Pulmonary artery endothelial cell (primary cell): ENCODE measurements around the gene MICALL1. TPM values are rescaled to one million over a fixed set of nuclear protein-coding genes. Genes with fewer than 3 reads are reported as not detected.

Source experiments
- DNase-seq: peaks from one replicate; pipeline ENCODE4 v3.0.0-alpha.2; 2011; ENCODE audit warnings: low read depth, low spot score
- total RNA-seq: library from RNA; depleted of rRNA; stranded (reverse); fragments of >200 nt; gene quantifications from 2 replicates; pipeline ENCODE4 v1.2.3, GENCODE V29; 2014

Gene MICALL1, protein sequence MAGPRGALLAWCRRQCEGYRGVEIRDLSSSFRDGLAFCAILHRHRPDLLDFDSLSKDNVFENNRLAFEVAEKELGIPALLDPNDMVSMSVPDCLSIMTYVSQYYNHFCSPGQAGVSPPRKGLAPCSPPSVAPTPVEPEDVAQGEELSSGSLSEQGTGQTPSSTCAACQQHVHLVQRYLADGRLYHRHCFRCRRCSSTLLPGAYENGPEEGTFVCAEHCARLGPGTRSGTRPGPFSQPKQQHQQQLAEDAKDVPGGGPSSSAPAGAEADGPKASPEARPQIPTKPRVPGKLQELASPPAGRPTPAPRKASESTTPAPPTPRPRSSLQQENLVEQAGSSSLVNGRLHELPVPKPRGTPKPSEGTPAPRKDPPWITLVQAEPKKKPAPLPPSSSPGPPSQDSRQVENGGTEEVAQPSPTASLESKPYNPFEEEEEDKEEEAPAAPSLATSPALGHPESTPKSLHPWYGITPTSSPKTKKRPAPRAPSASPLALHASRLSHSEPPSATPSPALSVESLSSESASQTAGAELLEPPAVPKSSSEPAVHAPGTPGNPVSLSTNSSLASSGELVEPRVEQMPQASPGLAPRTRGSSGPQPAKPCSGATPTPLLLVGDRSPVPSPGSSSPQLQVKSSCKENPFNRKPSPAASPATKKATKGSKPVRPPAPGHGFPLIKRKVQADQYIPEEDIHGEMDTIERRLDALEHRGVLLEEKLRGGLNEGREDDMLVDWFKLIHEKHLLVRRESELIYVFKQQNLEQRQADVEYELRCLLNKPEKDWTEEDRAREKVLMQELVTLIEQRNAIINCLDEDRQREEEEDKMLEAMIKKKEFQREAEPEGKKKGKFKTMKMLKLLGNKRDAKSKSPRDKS
- total RNA-seq: 24.5 and 30.9 TPM in 2 replicates

DNA sequence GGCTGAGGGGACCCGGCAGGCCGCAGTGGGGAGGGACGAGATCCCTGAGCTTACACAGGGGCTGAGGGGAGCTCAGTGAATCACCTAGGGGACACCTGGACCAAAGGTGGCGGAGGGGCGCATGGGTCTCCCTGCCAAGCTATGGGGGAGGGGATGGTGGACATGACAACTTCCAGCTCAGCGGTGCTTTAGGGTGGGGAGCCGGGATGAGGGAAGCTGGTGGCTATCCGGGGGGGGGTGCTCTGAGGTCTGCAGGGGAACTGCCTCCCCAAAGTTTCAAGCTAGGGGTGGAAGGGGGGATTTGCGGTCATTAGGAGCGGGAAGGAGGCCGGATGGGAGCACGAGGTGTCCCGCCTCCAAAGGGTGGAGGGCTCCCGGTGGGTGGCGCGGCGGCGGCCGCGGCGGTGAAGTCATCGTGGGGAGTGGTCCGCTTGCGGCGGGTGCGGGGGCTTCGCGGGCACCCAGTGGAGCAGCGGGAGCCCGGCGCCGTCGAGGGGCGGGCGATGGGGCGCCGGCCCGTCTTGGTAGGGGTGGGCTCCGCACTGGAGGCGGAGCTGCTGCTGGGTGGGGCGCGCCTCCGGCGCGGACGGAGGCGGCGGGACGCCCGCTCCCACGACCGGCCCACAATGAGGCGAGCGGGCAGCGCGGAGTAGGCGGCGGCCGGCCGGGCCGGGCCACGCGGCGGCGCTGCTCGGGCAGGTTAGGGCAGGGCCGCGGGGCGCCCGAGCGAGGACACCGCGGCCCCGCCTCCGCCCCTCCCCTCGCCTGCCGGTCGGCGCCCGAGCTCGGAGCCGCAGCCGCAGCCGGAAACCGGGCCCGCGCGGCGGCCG, at the start of gene MICALL1:
MICALL1 (plus strand) TSS at position 764 of the 830 bp plus-strand sequence. CDS start 126 bp downstream, outside the sequence.
- no peak for DNase-seq

- DNase-seq: no peak
Observed at GRCh38 chr22:37860796-37861421, 45.2 kb upstream of the MICALL1 start.

GRCh38 chr22:37862570-37863325, 43.3 kb upstream of the MICALL1 start:
- no peak for DNase-seq

DNA sequence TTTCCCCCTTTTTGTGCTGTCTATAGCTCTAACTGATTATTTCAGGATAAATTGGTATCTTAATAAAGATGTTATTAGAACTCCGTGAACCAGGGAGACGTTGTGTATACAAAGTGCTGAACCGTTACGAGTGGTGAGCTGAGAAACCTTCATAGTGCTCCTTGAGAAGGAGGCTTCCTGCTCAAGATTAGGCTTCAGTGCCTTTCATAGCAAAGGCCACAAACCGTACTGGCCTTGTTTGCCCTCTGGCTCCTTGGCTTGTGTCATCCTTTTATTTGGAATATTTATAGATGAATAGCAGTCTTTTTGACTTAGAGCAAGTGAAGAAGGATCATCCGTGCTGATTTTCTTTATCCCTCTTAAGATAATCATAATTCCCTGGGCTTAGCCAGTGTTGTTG, 40.6 kb upstream of the MICALL1 start:
- no peak for DNase-seq

- DNase-seq: no peak
Observed at GRCh38 chr22:37870273-37870672, 35.8 kb upstream of the MICALL1 start.

DNA sequence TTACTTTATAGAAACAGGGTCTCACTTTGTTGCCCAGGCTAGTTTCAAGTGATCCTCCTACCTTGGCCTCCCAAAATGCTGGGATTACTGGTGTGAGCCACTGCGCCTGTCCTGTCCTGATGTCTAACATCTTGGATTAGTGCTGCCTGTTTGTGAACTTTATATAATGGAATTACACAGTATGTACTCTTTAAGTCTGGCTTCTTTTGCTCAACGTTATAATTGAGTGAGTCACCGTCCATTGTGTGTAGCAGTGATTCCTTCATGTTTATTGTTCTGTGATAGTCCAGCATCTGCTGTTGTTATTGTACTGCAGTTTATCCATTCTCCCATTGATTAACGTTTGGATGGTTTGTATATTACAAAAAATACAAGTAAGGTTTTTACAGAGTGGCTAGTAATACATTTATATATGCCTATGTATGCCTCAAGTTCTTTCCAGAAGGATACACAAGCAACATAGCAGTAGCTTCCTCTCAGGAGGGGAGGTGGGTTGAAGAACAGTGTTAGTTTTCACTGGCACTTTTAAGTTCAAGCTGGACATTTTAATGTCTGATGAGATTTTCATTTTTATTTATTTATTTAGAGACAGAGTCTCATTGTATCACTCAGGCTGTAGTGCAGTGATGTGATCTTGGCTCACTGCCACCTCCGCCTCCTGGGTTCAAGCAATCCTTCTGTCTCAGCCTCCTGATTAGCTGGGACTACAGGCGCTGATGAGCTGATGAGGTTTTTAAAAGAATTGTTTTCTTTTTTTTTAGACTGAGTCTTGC, 25.2 kb upstream of the MICALL1 start:
- peak; percentile 26 for DNase-seq

DNA sequence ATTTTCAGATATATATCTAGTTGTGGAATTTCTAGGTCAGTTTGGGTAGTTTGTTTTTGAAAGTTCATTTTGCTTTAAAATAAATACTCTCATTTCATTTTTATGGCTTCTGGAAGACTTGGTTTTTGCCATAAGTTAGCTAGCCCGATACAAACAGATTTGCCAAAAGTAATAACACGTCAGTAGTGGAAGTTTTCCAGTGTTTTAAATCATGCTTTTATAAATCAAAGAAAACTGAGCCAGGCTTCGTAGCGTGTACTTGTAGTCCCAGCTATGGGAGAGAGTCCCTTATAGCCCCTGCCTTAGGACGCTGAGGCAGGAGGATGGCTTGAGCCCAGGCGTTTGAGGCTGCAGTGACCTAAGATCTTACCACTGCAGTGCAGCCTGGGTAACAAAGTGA, 21.7 kb upstream of the MICALL1 start:
- DNase-seq: no peak

DNA sequence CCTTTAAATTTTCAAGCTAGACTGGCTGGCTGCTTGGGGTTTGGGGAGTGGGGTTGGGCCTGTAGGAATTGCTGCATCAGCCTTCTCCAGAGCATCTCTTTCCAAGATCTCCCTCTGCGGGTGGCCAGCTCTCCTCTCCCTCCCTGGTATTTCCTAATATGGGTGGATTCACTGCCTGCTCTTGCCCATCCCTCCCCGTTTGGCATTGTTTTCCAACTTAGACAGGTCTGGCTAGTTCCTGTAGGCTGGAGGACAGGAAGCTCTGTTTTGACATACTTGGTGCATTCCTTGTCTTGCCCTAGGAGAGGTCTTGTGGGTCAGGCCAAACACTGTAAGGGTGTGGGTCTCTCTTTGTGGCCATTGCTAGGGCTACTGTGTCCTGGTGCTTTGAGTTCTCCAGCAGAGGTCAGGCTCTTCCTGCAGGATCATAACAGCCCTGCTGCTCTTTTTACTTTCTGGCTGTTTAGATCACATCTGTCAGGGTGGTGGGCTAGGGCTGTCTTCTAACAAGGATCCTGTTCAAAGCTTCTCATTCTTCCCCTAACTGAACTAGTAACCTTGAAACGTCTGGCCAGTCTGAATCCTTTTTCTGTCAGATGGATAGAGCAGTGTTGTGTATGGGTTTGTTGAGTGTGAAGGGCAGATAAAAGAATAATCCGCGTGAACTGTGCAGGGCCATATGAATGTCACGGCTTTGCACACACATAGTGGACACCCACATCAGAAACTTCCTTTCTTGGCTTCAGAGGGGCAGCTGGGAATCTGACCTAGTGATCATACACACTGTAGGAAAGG, 18.3 kb upstream of the MICALL1 start:
- DNase-seq: peak; percentile 30

- DNase-seq: no peak
Observed at GRCh38 chr22:37891926-37892325, 14.2 kb upstream of the MICALL1 start.

DNA sequence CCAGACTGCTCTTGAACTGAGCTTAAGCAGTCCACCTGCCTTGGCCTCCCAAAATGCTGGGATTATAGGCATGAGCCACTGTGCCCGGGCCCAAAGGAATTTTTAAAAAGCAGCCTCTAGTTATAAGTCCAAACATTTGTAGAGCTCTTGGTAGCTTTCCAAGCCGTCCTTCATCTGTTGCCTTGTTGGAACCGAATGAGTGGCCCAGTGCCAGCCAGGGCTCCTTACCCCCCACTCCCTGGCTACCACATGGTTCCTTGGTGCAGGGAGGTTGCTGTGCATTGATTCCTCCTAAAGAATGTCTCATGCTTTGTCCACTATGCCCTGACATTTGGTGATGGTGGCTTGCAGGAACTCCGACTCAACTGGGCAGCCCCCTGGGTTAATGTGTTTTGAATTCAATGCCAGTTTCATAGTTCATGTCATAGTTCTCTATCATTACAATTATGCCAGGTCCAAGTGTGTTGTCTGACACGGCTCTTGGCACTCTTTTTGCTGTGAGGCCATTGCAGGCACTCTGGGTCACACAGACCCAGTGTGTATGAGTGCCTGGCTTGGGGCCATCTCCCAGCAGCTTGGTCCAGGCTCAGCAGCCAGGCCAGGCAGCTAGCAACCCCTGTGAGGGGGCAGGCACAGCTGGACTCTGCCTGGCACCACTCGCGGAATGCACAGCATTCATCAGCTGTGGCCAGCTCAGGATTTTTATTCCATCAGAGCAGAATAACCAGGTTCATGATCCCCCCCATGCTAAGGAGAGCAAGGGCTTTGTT, 13.3 kb upstream of the MICALL1 start:
- no peak for DNase-seq

DNA sequence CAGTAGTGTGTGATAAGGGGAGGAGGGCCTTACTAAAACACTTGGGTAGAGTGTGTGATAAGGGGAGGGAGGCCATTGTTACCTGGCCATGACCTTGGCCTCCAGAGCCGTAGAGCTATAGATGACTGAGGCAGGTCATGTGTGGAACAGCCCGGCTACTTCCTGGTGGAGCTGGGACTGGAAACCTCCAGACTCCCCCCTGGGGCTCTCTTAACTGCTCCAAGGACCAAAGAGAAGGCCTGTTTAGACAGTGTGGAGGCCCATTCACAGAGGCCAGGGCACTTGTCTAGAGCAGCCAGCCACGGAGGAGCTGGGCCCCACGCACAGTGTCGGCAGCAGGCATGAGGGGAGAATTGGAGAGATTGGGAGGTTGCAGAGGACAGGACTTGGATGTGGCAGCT, 12.5 kb upstream of the MICALL1 start:
- DNase-seq: no peak

- no peak for DNase-seq
Observed at GRCh38 chr22:37894939-37895670, 11.0 kb upstream of the MICALL1 start.

DNA sequence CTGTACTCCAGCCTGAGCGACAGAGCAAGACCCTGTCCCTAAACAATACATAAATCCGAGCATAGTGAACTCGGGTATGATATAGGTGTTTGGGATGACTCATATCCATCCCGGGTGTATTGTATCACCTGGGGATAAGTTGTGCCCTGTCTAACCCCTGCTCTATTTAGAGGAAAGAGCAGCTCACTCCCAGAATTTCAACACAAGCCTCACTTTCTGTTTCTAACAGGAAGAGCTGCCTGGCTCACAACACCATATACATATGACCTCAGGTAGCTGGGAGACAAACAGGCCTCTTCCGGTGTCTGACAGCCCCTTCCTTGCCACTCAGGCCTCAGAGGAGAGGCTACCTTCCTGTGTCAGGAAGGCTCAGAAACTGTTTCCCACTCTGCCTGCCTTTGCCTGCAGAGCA, 9.9 kb upstream of the MICALL1 start:
- no peak for DNase-seq

- no peak for DNase-seq
Observed at GRCh38 chr22:37896939-37897338, 9.2 kb upstream of the MICALL1 start.

DNA sequence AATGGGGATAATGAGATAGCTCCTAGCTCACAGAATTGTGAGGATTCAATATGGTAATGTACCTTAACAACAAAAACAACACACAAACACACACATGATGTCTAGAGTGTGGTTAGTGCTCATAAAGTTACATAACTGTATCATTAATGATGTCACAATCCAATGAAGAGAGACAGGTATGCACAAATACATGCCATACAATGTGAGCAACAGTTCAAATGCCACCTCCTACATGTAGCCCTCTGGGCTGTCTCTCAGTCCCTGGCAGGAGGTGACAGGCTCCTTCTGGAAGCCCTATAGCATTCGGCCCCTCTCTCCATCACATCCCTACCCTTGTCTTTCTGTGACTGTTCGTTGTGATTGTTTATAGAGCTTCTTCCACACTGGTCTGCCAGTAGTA, 8.3 kb upstream of the MICALL1 start:
- DNase-seq: no peak

DNA sequence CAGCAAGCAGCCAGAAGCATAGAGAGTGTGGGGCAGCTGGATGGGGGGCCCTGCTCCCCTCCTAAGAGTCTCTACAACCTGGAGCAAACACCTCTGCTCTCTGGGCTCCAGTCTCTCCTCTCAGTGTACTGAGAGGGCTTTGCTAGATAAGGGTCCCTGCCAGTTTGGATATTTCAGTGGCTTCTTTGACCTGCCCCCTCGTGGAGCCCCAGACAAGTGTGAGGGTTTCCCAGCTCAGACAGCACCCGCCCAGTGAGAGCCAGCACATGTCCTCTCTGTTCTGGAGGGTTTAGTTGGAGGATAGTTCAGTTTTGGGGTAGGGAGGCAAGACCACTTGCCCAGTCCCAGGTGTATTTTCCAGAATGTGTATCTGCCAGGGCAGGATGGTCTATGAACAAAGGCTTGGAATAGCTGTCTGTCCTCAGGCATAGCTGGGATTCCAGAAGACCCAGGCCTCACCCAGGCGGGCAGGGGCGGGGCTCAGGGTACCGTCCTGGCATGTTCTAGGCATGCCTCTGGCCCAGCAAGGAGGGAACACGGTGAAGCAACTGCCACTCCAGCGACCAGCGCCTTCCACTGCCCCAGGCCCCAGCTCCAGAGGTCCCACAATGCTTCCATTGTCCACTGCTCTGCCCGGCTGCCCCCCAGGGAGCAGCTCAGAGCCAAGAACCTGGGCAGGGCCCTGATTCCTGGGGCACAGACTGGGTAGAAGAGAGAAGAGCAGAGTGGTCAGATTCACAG, 7.5 kb upstream of the MICALL1 start:
- DNase-seq: no peak
